Measurements from ENCODE around the gene NCOA3. TPM values are rescaled to one million over a fixed set of nuclear protein-coding genes. Genes with fewer than 3 reads are reported as not detected.

Gene NCOA3
- total and polyA plus RNA-seq, 2 of the 8 experiments (the other 6 are each of a cell fraction or from before 2014, with no cell fraction given): 7.9 to 24.7 TPM

GRCh38 chr20:47674145-47674544 is 172.5 kb downstream of the NCOA3 start (continued):
- TF ChIP-seq JUND (IDR thresholded peaks at IDR 0.05; ENCODE audit: low read length) (no peak), SP2 (IDR thresholded peaks at IDR 0.05; ENCODE audit: low read length) (no peak), SRF (IDR thresholded peaks at IDR 0.05; ENCODE audit: low read depth, low read length) (no peak), KDM5A (IDR thresholded peaks at IDR 0.05; ENCODE audit: low read length) (no peak), SP4 (IDR thresholded peaks at IDR 0.05; ENCODE audit: low read length) (no peak), PHF8 (conservative IDR thresholded peaks at IDR 0.05; ENCODE audit: low read depth, low read length) (no peak)
- TF ChIP-seq, protein P1, sequence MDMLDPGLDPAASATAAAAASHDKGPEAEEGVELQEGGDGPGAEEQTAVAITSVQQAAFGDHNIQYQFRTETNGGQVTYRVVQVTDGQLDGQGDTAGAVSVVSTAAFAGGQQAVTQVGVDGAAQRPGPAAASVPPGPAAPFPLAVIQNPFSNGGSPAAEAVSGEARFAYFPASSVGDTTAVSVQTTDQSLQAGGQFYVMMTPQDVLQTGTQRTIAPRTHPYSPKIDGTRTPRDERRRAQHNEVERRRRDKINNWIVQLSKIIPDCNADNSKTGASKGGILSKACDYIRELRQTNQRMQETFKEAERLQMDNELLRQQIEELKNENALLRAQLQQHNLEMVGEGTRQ (IDR thresholded peaks at IDR 0.05; ENCODE audit: low read length): no peak
